Dedifferentiated amniotic fluid mesenchymal stem cell (primary cell): ENCODE results near the gene RPL39L.

ENCODE experiments used
- DNase-seq: peaks from one replicate; pipeline ENCODE4 v3.0.0-alpha.2; 2016; ENCODE audit errors: extremely low spot score

Gene RPL39L

DNA sequence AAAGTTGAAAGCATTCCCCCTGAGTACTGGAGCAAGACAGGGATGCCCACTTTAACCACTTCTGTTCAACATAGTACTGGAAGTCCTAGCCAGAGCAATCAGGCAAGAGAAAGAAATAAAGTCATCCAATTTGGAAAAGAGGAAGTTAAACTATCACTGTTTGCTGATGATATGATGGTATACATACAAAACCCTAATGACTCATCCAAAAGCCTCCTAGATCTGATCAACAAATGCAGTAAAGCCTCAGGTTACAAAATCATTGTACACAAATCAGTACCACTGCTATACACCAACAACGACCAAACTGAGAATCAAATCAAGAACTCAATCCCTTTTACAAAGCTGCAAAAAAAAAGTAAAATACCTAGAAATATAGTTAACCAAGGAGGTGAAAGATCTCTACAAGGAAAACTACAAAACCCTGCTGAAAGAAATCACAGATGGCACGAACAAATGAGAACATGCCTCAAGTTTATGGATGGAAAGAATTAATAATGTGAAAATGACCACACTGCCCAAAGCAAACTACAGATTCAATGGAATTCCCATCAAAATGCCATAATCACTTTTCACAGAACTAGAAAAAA is 40.3 kb downstream of the RPL39L start:
- no peak for DNase-seq

DNA sequence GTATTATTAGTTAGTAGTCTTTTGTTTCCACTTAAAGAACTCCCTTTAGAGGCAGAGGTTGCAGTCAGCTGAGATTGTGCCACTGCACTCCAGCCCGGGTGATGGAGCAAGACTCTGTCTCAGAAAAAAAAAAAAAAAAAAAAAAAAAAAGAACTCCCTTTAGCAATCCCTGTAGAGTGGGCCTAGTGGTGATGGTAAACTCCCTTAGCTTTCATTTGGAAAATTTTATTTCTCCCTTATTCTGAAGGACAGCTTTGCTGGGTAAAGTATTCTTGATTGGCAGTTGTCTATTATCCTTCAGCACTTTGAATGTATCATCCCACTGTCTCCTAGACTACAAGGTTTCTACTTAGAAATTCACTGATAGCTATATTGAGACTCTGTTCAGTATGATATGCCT is 46.0 kb downstream of the RPL39L start:
- no peak for DNase-seq

DNA sequence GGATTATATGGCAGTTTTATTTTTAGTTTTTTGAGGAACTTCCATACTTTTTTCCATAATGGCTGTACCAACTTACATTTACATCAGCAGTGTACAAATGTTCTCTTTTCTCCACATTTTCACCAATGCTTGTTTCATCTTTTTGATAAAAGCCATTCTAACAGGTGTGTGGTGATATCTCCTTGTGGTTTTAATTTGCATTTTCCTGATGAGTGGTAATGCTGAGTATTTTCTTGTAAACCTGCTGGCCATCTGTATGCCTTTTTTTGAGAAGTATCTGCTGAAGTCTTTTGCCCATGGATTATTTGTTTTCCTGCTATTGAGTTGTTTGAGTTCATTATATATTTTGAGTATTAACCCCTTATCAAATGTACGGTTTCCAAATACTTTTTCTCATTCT is 50.6 kb downstream of the RPL39L start:
- DNase-seq: no peak

DNA sequence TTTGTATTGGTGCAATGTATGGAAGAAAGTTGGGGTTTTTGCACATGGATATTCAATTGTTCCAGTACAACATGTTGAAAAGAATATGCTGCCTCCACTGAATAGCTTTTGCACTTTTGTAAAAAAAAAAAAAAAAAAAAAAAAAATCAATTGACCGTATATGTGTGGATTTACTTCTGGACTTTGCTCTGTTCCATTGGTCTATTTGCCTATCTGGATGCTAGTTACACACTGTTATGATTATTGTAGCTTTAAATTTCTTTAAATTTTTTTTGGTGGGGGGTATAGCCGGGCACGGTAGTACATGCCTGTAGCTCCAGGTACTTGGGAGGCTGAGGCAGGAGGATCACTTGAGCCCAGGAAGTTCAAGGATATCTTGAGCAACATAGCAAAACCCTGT is 52.5 kb downstream of the RPL39L start:
- no peak for DNase-seq

DNA sequence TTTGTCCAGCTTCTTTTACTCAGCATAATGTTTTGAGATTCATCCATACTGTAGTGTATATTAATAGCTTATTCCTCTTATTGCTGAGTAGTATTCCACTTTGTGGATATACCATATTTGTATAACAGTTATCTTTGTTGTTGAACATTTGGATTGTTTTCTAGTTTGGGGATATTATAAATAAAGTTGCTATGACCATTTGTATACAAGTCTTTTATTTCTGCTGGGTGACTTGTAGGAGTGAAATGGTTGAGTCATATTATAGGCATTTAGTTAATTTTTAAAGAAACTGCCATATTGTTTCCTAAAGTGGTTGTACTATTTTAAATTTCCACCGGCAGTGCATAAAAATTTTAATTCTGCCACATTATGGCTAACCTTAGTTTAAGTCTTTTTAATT is 53.4 kb downstream of the RPL39L start:
- DNase-seq: no peak

DNA sequence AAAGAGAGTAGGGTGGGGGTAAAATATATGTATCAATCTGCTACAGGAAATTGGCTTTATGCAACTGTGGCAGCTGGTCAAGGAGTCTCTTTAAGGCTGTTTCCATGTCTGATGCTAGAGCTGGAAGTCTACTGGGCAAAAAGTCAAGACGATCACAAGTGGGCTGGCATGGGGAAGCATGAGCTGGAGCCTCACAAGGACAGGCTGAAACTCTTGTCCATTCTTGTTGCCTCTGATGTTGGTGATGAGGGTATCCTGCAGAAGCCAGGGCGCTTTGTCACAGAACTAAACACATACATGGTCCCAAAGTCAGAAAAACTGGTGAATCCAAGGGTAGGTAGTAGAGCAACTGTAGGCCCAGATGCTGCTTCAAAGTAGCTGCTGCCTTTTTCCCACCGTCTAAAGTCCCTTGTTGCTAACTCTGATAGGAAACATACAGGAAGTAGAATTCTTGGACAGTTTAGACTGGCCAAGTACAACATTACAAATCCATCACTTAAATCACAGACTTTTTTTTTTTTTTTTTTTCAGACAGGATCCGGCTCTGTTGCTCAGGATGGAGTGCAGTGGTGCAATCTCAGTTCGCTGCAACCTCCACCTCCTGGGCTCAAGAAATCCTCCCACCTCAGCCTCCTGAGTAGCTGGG is 54.2 kb downstream of the RPL39L start:
- no peak for DNase-seq

DNA sequence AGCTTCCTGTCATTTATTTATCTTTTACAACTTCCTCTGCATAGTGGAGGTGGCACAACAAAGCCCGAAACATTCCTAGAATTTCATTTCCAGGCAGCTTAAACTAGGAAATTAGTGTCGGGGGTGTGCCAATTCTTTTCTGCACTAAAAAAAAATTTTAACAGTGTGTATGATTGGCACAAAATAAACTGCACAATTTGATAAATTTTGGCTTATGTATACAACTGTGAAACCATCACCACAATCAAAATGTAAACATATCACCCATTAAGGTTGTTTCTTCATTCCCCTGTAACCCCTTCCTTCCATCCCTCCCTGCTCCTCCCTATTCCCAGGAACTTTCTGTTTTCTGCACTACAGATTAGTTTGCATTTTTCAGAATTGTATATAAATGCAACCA is 54.7 kb downstream of the RPL39L start:
- DNase-seq: no peak

DNA sequence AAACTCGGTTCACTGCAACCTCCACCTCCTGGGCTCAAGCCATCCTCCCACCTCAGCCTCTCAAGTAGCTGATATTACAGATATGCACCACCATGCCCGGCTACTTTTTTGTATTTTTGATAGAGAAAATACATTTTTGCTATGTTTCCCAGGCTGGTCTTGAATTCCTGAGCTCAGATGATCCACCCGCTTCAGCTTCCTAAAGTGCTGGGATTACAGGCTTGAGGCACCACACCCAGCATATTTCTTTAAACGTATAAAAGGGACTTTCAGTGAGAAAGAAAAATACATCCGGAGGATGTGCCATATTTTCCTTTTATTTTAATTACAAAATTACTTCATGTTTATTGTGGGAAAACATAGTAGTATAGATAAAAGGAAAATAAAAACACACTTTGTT is 55.2 kb downstream of the RPL39L start:
- DNase-seq: peak; percentile 23

DNA sequence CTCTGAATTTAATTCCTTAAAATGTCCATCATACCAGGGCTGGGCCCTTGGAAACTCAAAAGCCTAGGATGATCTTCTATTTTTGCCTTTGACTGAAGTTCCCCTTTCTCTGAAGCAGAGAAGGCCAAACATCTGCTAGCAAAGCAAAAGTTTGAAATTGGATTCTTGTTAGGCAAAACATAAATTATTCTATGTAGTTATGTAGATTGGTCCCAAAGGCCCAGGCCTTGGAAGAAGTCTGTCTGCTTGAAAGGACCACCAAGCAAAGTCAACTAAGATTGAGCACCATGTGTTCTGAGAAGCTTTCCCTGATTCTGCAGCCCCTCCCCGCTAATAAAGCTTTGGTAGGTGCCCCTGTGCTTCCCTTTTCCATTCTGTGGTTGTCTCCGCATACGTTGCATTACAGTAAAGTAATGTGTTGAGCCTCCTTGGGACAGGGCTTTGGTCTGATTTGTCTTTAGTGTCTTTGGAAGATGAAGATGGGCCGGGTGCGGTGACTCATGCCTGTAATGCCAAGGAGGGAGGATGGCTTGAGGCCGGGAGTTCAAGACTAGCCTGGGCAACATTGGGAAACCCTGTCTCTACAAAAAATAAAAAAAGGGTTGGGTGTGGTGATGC is 56.4 kb downstream of the RPL39L start:
- no peak for DNase-seq

DNA sequence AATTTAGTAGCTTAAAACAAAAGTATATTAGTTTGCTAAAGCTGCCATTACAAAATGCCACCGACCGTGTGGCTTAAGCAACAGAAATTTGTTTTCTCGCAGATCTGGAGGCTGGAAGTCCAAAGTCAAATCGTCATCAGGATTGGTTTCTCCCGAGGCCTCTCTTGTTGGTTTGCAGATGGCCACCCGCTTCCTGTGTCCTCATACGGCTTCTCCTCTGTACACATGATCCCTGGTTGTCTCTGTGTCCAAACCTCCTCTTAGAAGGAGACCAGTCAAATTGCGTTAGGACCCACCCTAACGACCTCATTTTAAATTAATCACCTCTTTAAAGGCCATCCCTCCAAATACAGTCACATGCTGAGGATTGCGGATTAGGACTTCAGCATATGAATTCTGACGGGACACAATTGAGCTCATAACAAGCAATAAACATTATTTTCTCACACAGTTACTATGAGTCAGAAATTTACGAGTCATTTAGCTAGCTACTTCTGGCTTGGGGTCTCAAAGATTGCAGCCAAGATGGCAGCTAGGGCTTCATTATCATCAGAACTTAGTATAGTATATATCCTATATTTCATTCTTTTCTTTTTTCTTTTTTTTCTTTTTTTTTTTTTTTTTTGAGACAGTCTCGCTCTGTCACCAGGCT is 58.4 kb downstream of the RPL39L start:
- no peak for DNase-seq

DNA sequence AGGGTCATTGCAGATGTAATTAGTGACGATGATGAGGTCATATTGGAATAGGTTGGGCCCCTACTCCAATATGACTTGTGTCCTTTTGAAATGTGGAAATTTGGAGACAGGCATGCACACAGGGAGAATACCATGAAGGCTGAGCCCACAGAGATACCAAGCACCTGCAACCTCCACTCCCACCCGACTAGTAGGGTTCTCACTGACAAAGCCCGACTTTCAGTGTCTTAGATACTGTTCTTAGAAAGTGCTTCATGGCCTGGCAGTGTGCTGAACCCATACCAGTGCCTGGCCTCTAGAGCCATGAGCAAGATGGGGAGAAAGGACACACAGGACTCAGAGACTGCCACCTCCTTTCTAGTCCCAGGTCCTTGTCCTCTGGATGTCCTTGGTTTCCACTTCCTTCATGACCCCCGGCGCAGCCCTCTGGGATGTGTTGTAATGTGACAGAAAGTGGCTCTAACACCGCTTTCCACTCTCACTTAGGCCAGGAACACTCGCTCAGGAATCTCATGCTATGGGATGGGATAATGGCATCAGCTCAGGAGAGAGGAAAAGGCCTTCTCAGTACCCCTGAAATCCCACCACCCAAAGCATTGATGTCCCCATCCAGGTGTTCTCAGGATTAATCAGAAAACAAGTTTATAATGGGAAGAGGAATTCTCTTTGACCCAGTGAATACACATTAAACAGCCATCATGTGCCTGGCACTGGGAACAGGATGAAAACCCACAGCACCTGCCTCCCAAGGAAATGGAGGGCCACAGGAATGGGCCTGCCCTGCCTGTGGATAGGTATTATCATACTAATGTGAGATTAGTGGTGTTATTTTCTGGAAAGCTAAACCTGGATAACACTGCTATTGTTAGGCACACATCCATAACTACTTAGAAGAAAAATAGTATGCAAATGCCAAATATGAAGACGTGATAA is 59.9 kb downstream of the RPL39L start:
- no peak for DNase-seq

DNA sequence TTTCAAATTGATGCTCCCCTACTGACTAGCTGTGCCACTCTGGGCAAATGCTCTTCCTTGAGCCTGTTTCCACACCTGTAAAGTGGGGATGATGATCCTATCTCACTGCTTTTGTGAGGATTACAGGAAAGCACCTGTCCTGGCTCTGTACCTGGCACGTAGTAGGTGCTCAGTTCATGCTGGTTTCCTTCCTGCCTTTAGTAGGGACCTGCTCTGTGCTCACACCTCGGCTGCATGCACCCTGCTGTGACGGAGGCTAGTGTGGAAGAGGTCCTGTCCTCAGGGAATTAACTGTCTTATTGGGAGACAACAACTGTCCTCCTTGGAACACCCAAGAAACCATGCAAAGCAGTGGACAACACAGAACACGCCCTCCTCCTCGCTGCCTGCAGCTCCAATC is 61.8 kb downstream of the RPL39L start:
- no peak for DNase-seq

DNA sequence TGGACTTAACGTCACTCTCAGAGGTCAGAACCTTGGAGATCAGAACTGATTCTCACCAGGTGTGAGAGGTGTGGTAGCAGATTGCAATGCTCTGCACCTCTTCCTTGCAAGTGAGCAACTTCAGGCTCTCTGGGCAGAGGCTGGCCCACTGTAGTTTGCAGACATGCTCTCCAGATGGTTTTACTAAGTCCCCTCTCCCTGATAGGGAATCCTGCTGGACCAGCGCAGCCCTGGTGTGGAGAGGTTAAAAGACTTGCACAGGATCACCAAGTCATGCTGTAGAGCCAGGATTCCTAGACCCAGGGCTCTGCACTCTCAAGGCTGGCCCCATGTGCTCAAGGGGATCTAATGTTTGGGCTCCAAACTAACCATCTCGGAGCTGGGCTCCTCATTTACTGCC is 62.2 kb downstream of the RPL39L start:
- no peak for DNase-seq

DNA sequence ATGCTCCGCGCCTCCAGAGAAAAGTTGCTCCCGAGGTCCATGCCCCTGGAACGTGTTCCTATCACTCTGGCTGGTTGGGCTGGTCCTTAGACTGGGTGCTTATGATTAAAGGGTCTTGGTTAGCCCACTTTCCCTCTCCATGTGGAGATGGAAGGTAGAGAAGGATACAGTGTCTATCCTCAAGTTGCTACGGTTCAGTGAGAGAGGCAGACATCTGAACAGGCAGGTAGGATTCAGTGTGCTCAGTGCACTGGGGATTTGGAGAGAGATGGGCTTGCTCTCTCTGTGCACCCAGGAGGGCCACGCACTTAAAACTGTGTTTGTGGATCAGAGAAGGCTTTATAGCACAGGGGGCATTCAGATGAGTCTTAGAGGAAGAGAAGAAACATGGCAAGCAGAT is 63.0 kb downstream of the RPL39L start:
- no peak for DNase-seq

DNA sequence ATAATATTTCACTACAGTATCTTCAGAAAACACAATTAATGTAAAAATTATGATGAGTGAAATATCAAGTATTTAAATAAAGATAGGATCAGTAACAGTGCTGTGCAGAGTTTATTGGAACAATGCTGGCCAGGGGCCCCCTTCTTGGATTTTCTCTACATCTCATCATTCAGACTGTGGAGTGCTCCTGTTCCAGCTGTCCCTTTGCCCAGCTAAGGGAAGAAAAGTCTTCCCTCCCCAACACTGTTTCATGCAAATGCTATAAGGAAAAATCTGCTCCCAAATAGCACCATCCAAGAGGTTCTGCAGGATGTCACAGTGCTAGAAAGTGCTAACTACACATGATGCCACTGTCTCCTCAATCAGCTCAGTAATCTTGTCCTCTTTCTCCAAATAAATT is 64.5 kb downstream of the RPL39L start:
- DNase-seq: no peak

DNA sequence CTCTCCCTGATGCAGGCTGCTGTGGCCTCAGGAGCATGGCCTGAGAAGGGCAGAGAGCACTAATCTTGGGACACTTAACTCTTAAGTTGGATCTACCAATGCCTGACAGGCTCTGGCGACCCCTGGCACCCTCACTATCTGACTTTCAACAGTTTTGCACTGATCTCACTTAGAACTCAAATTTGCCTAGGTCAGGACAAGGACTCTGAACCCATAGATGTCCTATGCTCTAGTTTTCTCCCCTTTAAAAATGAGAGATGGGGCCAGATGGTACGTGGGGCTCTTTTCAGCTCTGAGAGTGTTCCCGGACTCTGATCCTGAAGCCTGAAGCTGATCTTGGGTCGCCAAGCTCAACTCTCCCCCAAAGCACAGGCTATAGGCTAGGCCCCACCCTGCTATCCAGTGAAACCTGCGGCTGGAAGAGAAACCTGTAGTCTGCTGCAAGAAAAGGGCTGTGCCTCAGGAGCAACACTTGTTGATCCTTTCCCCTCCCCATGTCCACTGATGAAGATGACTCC is 65.7 kb downstream of the RPL39L start:
- no peak for DNase-seq

DNA sequence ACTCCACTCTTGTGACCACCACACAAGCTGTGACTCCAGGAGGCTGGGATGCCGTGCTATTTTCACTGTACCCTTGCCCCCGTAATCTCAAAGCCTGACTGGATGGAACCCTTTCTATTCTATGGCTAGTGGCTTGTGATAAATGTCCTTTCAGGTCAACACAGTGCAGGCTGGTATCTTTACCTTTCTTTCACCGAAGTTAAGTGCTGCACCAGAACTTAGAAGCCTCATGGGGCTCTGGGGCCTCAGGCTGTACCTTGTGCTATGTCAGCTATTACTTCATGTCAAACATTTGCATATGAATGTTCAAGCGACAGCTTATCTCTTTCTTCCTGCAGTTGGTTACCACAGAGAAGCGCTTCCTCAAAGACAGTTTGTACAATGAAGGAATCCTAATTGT is 66.8 kb downstream of the RPL39L start:
- no peak for DNase-seq

DNA sequence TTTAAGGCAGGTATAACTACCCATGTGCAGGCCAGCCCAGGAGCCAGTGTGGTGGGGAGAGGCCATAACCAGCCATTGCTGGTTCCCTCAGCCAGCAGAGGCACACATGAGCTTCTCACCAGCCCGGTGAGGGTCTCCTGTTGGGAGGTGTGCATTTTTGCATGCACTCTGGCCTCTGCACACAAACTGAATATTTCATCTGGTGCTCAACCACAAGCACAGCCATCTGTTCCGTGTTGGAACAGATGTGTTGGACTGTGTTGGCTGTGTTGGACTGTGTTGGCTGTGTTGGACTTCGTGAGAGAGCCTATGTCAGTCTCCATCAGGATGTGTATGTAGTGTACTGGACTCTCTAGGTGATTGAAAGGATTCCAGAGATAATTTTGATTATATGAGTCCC is 67.2 kb downstream of the RPL39L start:
- no peak for DNase-seq
